K562 (cell line): ENCODE data around the gene CUL2. TPM values are rescaled to one million over a fixed set of nuclear protein-coding genes. Genes with fewer than 3 reads are reported as not detected.

Experiments used
- ATAC-seq: fragments of 200-7000 bp; cut with Tn5 transposase; 3 replicates; pipeline ENCODE4 v1.9.1; 2020; ENCODE audit warnings: moderate library complexity
- BruUV-seq: library from RNA; stranded (reverse); fragments of 400-500 nt; replicated peaks from 2 replicates; lab custom pipeline; 2021; lab: Mats Ljungman, UMichigan
- CTCF ChIA-PET: fragments of 300-600 bp; formaldehyde crosslinking; extraction: SDS; loops from one replicate; lab custom pipeline; 2021; ENCODE audit warnings: low intra/inter-chr PET ratio; lab: Yijun Ruan, JAX
- POLR2A ChIA-PET: fragments of 300-600, 350-650 bp; sonication (Branson Sonifier 250); formaldehyde crosslinking; extraction: SDS; loops from one replicate; lab custom pipeline; 2021; ENCODE audit warnings: antibody characterized with exemption, inconsistent platforms; lab: Yijun Ruan, JAX
- DNase-seq, 4 experiments: peaks; one replicate each; pipeline versions ENCODE4 v3.0.0 to v3.0.0-alpha.2; 2011 to 2018; ENCODE audit warnings: low spot score in 3 of 4, mixed read lengths in 3 of 4; ENCODE audit errors: extremely low read depth in 1 of 4
- FAIRE-seq: peaks from 2 replicates; lab custom pipeline; 2011; peaks lifted over from hg19 to GRCh38; lab: Jason Lieb, UNC
- H2AFZ ChIP-seq: 2 replicates; pipeline ENCODE4 v1.6.0; 2011; ENCODE audit warnings: low read depth, low read length, control low read depth, inconsistent platforms
- H3K27ac ChIP-seq: fragments of 200-600 bp; 3 replicates; pipeline ENCODE4 v1.8.0; 2011; ENCODE audit warnings: low read depth, mild to moderate bottlenecking, control low read depth, inconsistent platforms, low read length, moderate library complexity, mixed read lengths; ENCODE audit errors: extremely low read depth
- H3K27me3 ChIP-seq, 2 experiments: fragments of 300-600 bp in 1 of 2; 2 replicates in 1 of 2; 3 replicates in 1 of 2; pipeline versions ENCODE4 v1.6.0 to v1.8.0; 2011; ENCODE audit warnings: inconsistent platforms in 2 of 2, low read length in 2 of 2, mild to moderate bottlenecking in 1 of 2, mixed read lengths in 1 of 2, moderate library complexity in 1 of 2; ENCODE audit not compliant: control insufficient read depth in 2 of 2, insufficient read depth in 2 of 2
- H3K36me3 ChIP-seq: fragments of 300-600 bp; 3 replicates; pipeline ENCODE4 v1.8.0; 2011; ENCODE audit warnings: mild to moderate bottlenecking, low read length, inconsistent platforms; ENCODE audit not compliant: control insufficient read depth, insufficient read depth
- H3K4me1 ChIP-seq, 2 experiments: fragments of 200-600 bp in 1 of 2; replicated peaks in 1 of 2; 2 replicates in 1 of 2; 3 replicates in 1 of 2; pipeline versions ENCODE4 v1.5.1 to v1.8.0; 2011; ENCODE audit warnings: inconsistent platforms in 2 of 2, low read length in 2 of 2, mild to moderate bottlenecking in 1 of 2, mixed read lengths in 1 of 2, moderate library complexity in 1 of 2; ENCODE audit not compliant: control insufficient read depth in 2 of 2, insufficient read depth in 2 of 2
- H3K4me2 ChIP-seq: 2 replicates; pipeline ENCODE4 v1.6.1; 2011; ENCODE audit warnings: low read length, control low read depth, inconsistent platforms, mixed read lengths; ENCODE audit not compliant: insufficient read depth
- H3K4me3 ChIP-seq: fragments of 200-600 bp; sonication (generic), shearing (Covaris generic); 2 replicates; pipeline ENCODE4 v1.5.1; 2016; ENCODE audit warnings: control low read depth, inconsistent platforms
- H3K79me2 ChIP-seq: fragments of 200-600 bp; 3 replicates; pipeline ENCODE4 v1.8.0; 2011; ENCODE audit warnings: low read length, inconsistent platforms; ENCODE audit not compliant: control insufficient read depth, insufficient read depth
- H3K9ac ChIP-seq, 2 experiments: 2 replicates each; pipeline versions ENCODE4 v1.6.0 to v1.6.1; 2011; ENCODE audit warnings: low read depth in 2 of 2, low read length in 2 of 2, control low read depth in 1 of 2, inconsistent platforms in 1 of 2, mild to moderate bottlenecking in 1 of 2, mixed read lengths in 1 of 2; ENCODE audit not compliant: insufficient read depth in 1 of 2
- H3K9me1 ChIP-seq: one replicate; pipeline ENCODE4 v1.6.0; 2011; ENCODE audit warnings: inconsistent platforms, mild to moderate bottlenecking, low read length, moderate library complexity; ENCODE audit not compliant: control insufficient read depth, insufficient read depth
- H3K9me3 ChIP-seq: replicated peaks from 2 replicates; pipeline ENCODE4 v1.5.1; 2011; ENCODE audit warnings: low read depth, low read length, inconsistent platforms; ENCODE audit not compliant: control insufficient read depth, insufficient read depth
- H4K20me1 ChIP-seq: replicated peaks from 2 replicates; pipeline ENCODE4 v1.6.1; 2011; ENCODE audit warnings: low read length, inconsistent platforms, mixed read lengths; ENCODE audit not compliant: control insufficient read depth, insufficient read depth
- ARID2 ChIP-seq: fragments of 450-650 bp; IDR thresholded peaks from 2 replicates; pipeline ENCODE4 v1.6.1; 2017; ENCODE audit warnings: antibody characterized with exemption, mild to moderate bottlenecking
- CBFA2T3 ChIP-seq: fragments of 450-650 bp; IDR thresholded peaks from 2 replicates; pipeline ENCODE4 v1.6.1; 2017
- CBX2 ChIP-seq: fragments of 200-600 bp; sonication (generic); IDR thresholded peaks from one replicate; pipeline ENCODE4 v1.6.1; 2012; ENCODE audit warnings: mild to moderate bottlenecking, low read length, inconsistent platforms; ENCODE audit not compliant: insufficient read depth, poor library complexity, severe bottlenecking
- ELF4 ChIP-seq: fragments of 450-650 bp; formaldehyde crosslinking; IDR thresholded peaks from 2 replicates; pipeline ENCODE4 v1.4.0; 2022; ENCODE audit warnings: missing genetic modification characterization
- ETV6 ChIP-seq, 3 experiments: fragments of 150-350 bp in 1 of 3; sonication (generic) in 1 of 3; formaldehyde crosslinking in 1 of 3; IDR thresholded peaks; 2 replicates each; pipeline versions ENCODE4 v1.6.1 to v1.8.0; 2014 to 2022; ENCODE audit warnings: borderline replicate concordance in 2 of 3, low read depth in 2 of 3, antibody characterized with exemption in 1 of 3, low read length in 1 of 3, mild to moderate bottlenecking in 1 of 3, missing genetic modification reagents in 1 of 3
- PRDM10 ChIP-seq: fragments of 450-650 bp; IDR thresholded peaks from 2 replicates; pipeline ENCODE4 v1.6.1; 2018; ENCODE audit not compliant: partially characterized antibody
- ZNF584 ChIP-seq: fragments of 200-800 bp; sonication (Bioruptor generic); IDR thresholded peaks from 2 replicates; pipeline ENCODE4 v1.6.1; 2016; ENCODE audit warnings: low read depth, mild to moderate bottlenecking, missing genetic modification characterization, missing compliant biosample characterization
- WGBS: fragments of 100-300 bp; shearing (Covaris generic); methylation state at CpG from one replicate; pipeline ENCODE4 v1.1.6; 2016; ENCODE audit warnings: low coverage, mixed read lengths; ENCODE audit not compliant: insufficient coverage; ENCODE audit errors: missing lambda C conversion rate; 5-methylcytosine and 5-hydroxymethylcytosine counted together
- in situ Hi-C: fragments of 300-500 bp; cut with MboI; formaldehyde crosslinking; loops from 4 replicates; pipeline ENCODE4 v1.15.0; 2018; ENCODE audit warnings: inconsistent platforms, mixed read lengths
- intact Hi-C: fragments of 100-400 bp; cut with micrococcal nuclease; formaldehyde crosslinking; loops from 2 replicates; pipeline ENCODE4 v1.14.2; 2022
- polyA plus RNA-seq, 8 experiments: library from polyadenylated mRNA; depleted of rRNA in 4 of 8; stranded (reverse) in 5 of 8; unstranded in 3 of 8; fragments of >200 nt; fragmentation: Nextera tagmentation in 2 of 8; fragmentation: Illumina TruSeq in 1 of 8; extraction: Ambion mirVana in 2 of 8; extraction: Trizol in 1 of 8; gene quantifications; 2 replicates each; pipeline versions ENCODE4 v1.2.1 to v1.2.3, GENCODE V29; 2011 to 2014; ENCODE audit warnings: inconsistent platforms in 1 of 8, missing spikeins in 1 of 8
- total RNA-seq, 7 experiments: library from RNA; depleted of rRNA in 6 of 7; stranded (reverse); fragments of >200 nt in 6 of 7; fragmentation: Illumina TruSeq in 2 of 7; extraction: Trizol in 2 of 7; gene quantifications; 2 replicates each; pipeline versions ENCODE4 v1.2.1 to v1.2.3, GENCODE V29; 2011 to 2021; ENCODE audit warnings: low replicate concordance in 1 of 7
- TF ChIP-seq, protein P1 (sequence below): fragments of 450-650 bp; IDR thresholded peaks from 2 replicates; pipeline ENCODE4 v1.6.1; 2017; ENCODE audit warnings: antibody characterized with exemption, mild to moderate bottlenecking
- TF ChIP-seq, protein P2 (sequence below): sonication (generic); formaldehyde crosslinking; IDR thresholded peaks from 2 replicates; pipeline ENCODE4 v1.9.0; 2022; ENCODE audit warnings: mild to moderate bottlenecking, missing genetic modification reagents
- TF ChIP-seq, protein P3 (sequence below): fragments of 450-650 bp; formaldehyde crosslinking; IDR thresholded peaks from 2 replicates; pipeline ENCODE4 v1.4.0; 2022; ENCODE audit warnings: missing genetic modification characterization

The CUL2 gene
- total and polyA plus RNA-seq, 9 of the 15 experiments (the other 6 are each of a cell fraction or from before 2014, with no cell fraction given) = 17.3 to 46.3 (median 41.2) TPM

- Histone ChIP-seq H3K27me3 (no peaks in the 10 kb centered on the region), H3K4me2 (no peak overlapping the region), H2AFZ (no peak overlapping the region), H3K79me2 (no peaks in the 10 kb centered on the region; the same call in 2 of the 3 replicates), H3K27ac (no peak overlapping the region), H3K9ac (no peak overlapping the region), H3K4me3 (no peak overlapping the region), H3K9me3 (no peaks in the 10 kb centered on the region), H3K4me1 (no peaks in the 10 kb centered on the region; a peak in 1 of 5 replicates), H3K36me3 (peaks cover 62% of the 10 kb centered on the region), H4K20me1 (no peaks in the 10 kb centered on the region), H3K9me1 (no peaks in the 10 kb centered on the region)
- no TSS peak for BruUV-seq
- ChIA-PET POLR2A (no interaction called here), CTCF (no interaction called here)
- DNase-seq (no peak), ATAC-seq (no peak), FAIRE-seq (no peak)
- intact Hi-C loops (no loop called here), in situ Hi-C loops (loop anchor here (10.0 kb wide), 1 partner anchor 1042 kb away; no protein-coding TSS in a partner anchor)
- WGBS = 68% methylated on average over 5 of the region's 5 CpGs
- TF ChIP-seq, protein P1, sequence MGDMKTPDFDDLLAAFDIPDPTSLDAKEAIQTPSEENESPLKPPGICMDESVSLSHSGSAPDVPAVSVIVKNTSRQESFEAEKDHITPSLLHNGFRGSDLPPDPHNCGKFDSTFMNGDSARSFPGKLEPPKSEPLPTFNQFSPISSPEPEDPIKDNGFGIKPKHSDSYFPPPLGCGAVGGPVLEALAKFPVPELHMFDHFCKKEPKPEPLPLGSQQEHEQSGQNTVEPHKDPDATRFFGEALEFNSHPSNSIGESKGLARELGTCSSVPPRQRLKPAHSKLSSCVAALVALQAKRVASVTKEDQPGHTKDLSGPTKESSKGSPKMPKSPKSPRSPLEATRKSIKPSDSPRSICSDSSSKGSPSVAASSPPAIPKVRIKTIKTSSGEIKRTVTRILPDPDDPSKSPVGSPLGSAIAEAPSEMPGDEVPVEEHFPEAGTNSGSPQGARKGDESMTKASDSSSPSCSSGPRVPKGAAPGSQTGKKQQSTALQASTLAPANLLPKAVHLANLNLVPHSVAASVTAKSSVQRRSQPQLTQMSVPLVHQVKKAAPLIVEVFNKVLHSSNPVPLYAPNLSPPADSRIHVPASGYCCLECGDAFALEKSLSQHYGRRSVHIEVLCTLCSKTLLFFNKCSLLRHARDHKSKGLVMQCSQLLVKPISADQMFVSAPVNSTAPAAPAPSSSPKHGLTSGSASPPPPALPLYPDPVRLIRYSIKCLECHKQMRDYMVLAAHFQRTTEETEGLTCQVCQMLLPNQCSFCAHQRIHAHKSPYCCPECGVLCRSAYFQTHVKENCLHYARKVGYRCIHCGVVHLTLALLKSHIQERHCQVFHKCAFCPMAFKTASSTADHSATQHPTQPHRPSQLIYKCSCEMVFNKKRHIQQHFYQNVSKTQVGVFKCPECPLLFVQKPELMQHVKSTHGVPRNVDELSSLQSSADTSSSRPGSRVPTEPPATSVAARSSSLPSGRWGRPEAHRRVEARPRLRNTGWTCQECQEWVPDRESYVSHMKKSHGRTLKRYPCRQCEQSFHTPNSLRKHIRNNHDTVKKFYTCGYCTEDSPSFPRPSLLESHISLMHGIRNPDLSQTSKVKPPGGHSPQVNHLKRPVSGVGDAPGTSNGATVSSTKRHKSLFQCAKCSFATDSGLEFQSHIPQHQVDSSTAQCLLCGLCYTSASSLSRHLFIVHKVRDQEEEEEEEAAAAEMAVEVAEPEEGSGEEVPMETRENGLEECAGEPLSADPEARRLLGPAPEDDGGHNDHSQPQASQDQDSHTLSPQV = no peak
- TF ChIP-seq ZNF584 (CRISPR knock-in tag) (no peak), ETV6 (IDR thresholded peaks at IDR 0.05; ENCODE audit: borderline replicate concordance in 1 of 2, low read depth in 2 of 2, low read length in 1 of 2) (peak in 1 of 2 experiments; percentile 34; a peak in 1 of 4 replicates), ETV6 (CRISPR knock-in tag; IDR thresholded peaks at IDR 0.05; ENCODE audit: borderline replicate concordance) (no peak), CBFA2T3 (0 out of 2 replicates have a peak, but pooled peaks have one; percentile 16), PRDM10 (no peak), ELF4 (CRISPR knock-in tag) (no peak), CBX2 (no peak), ARID2 (no peak)
- TF ChIP-seq, protein P2, sequence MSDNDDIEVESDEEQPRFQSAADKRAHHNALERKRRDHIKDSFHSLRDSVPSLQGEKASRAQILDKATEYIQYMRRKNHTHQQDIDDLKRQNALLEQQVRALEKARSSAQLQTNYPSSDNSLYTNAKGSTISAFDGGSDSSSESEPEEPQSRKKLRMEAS (CRISPR knock-in tag) = no peak
- TF ChIP-seq, protein P3, sequence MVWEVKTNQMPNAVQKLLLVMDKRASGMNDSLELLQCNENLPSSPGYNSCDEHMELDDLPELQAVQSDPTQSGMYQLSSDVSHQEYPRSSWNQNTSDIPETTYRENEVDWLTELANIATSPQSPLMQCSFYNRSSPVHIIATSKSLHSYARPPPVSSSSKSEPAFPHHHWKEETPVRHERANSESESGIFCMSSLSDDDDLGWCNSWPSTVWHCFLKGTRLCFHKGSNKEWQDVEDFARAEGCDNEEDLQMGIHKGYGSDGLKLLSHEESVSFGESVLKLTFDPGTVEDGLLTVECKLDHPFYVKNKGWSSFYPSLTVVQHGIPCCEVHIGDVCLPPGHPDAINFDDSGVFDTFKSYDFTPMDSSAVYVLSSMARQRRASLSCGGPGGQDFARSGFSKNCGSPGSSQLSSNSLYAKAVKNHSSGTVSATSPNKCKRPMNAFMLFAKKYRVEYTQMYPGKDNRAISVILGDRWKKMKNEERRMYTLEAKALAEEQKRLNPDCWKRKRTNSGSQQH (CRISPR knock-in tag) = no peak
These were observed 33.5 kb downstream of the CUL2 start for GRCh38 chr10:35056686-35057085.
